ENCODE data around the gene OR56B4.

The OR56B4 gene

DNA sequence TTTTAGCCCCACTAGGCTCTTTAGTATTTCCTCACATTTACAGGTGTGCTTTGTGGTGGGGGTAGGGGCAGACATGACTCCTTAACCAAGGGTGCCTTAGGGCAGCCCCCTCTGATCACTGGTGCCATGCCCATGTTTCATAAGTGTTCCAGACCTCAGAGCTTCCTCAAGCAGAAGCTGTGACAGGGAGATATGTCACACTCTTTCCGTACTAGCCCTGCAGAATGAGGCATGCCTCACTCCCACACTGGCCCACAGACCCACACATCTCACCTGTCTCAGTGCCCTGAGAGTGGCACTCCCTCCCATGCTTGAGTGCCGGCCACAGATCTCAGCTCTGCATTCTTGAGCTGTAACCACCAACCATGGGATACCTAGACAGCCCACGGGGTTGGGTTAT, 22.9 kb upstream of the OR56B4 start:
- no peak overlapping the region for H3K4me3 ChIP-seq (ENCODE audit: low read length)
- DNase-seq (ENCODE audit: low read depth), result no peak
- no peak for TF ChIP-seq CTCF (IDR thresholded peaks at IDR 0.05; ENCODE audit: insufficient read depth, low read depth, low read length, missing control alignments)

DNA sequence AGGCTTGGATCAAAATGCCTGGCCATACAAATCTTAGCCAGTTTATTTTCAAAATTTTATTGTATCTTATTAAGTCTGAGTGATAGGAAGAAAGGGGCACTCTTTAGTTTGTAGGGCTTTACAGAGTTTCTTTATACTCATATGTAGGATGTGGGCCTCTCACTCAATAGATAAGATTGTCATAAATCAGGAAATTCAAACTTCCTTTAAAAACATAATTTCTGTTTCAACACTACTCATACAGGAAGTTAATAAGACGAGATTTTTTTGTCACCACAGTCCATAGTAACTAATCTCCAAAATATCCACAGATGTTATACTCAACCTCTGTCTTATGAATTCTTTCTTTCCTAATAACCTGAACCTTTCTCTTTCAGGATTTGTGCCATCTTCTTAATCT, 13.3 kb upstream of the OR56B4 start:
- DNase-seq (ENCODE audit: low read depth), result no peak
- no peak for TF ChIP-seq CTCF (IDR thresholded peaks at IDR 0.05; ENCODE audit: insufficient read depth, low read depth, low read length, missing control alignments)
- no peak overlapping the region for H3K4me3 ChIP-seq (ENCODE audit: low read length)

- H3K4me3 ChIP-seq (ENCODE audit: low read length), result no peak overlapping the region
- TF ChIP-seq CTCF (IDR thresholded peaks at IDR 0.05; ENCODE audit: insufficient read depth, low read depth, low read length, missing control alignments), result no peak
- no peak for DNase-seq (ENCODE audit: low read depth)
These were observed 11.7 kb upstream of the OR56B4 start for GRCh38 chr11:6095798-6096197.

DNA sequence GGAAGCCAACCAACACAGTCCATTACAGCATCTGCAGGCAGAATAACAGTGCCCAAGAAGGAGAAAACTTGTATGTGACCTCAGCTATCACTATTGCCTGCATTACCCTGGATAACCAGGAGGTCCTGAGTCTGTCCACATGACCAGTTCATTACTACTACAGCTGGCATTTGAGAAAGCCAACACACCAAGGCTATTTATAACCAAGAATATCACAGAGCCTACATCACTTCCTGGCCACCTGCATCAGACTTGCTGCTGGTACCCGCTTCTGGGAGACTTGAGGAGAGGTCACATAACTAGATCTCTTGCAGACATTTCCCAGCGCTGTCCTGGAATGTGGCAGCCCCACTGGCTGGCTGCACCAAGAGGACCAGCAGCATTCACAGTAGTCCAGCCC, 11.1 kb upstream of the OR56B4 start:
- no peak for DNase-seq (ENCODE audit: low read depth)
- no peak for TF ChIP-seq CTCF (IDR thresholded peaks at IDR 0.05; ENCODE audit: insufficient read depth, low read depth, low read length, missing control alignments)
- no peak overlapping the region for H3K4me3 ChIP-seq (ENCODE audit: low read length)

GRCh38 chr11:6099577-6099976, 7.9 kb upstream of the OR56B4 start:
- no peak for TF ChIP-seq CTCF (IDR thresholded peaks at IDR 0.05; ENCODE audit: insufficient read depth, low read depth, low read length, missing control alignments)

DNA sequence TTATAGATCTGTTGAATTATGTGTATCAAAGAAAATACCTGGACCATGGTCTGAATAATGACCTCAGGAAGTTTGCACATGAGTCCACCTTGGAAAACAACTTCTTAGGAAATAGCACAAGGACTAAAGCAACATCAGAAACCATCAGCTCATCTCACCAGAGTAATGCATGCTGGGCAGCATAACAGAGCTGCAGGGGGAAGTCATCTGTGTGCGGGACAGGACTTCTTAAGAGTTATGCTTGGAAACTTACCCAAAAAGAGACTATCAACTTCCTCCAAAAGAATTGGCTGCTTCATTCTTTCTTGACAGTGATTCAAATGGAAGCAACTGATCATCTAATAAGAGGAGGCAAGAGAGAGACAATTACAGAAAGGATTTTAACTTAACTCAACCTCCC, 2.5 kb downstream of the OR56B4 start:
- no peak overlapping the region for H3K4me3 ChIP-seq (ENCODE audit: low read length)
- no peak for DNase-seq (ENCODE audit: low read depth)
- no peak for TF ChIP-seq CTCF (IDR thresholded peaks at IDR 0.05; ENCODE audit: insufficient read depth, low read depth, low read length, missing control alignments)

More at GRCh38 chr11:6099577-6099976, 7.9 kb upstream of the OR56B4 start:
- no peak for DNase-seq (ENCODE audit: low read depth)
- H3K4me3 ChIP-seq (ENCODE audit: low read length), result no peak overlapping the region

GRCh38 chr11:6111673-6112072, 4.2 kb downstream of the OR56B4 start:
- H3K4me3 ChIP-seq (ENCODE audit: low read length), result no peak overlapping the region
- no peak for DNase-seq (ENCODE audit: low read depth)
- no peak for TF ChIP-seq CTCF (IDR thresholded peaks at IDR 0.05; ENCODE audit: insufficient read depth, low read depth, low read length, missing control alignments)
